Testis (tissue), 3 donors: ENCODE results near the gene DUSP22. TPM values are rescaled to one million over a fixed set of nuclear protein-coding genes. Genes with fewer than 3 reads are reported as not detected.

Experiments
- DNase-seq: peaks from one replicate; pipeline ENCODE4 v3.0.0-alpha.2; 2019
- H3K27ac ChIP-seq, 2 donors: fragments of 200-600 bp; sonication (generic); one replicate each; pipeline ENCODE4 v1.5.1; 2019
- H3K27me3 ChIP-seq: fragments of 200-600 bp; sonication (generic); one replicate; pipeline ENCODE4 v1.5.1; 2019
- H3K36me3 ChIP-seq: fragments of 200-600 bp; sonication (generic); one replicate; pipeline ENCODE4 v1.5.1; 2017; ENCODE audit warnings: low read depth; ENCODE audit errors: missing control alignments
- H3K4me1 ChIP-seq: fragments of 200-600 bp; sonication (generic); one replicate; pipeline ENCODE4 v1.5.1; 2019
- H3K4me3 ChIP-seq, 2 donors: fragments of 200-600 bp; sonication (generic); one replicate each; pipeline ENCODE4 v1.5.1; 2017 to 2019
- H3K9me3 ChIP-seq: fragments of 200-600 bp; sonication (generic); one replicate; pipeline ENCODE4 v1.5.1; 2017
- POLR2A ChIP-seq: fragments of 450-650 bp; IDR thresholded peaks from one replicate; pipeline ENCODE4 v1.6.1; 2017; ENCODE audit warnings: antibody characterized with exemption, mild to moderate bottlenecking, moderate library complexity
- WGBS, 2 donors: methylation state at CpG; one replicate each; pipeline ENCODE4 v1.1.5; 2018; 5-methylcytosine and 5-hydroxymethylcytosine counted together
- intact Hi-C: fragments of 100-400 bp; cut with DNase I; formaldehyde crosslinking; loops from one replicate; pipeline ENCODE4 v1.15.1; 2023; ENCODE audit warnings: low total_unique reads
- polyA plus RNA-seq: library from polyadenylated mRNA; stranded (reverse); fragments of 350-450 nt; fragmentation: Illumina TruSeq; extraction: RNeasy Lipid Tissue Mini Kit (QIAGEN cat#74804); gene quantifications from one replicate; pipeline ENCODE4 v1.2.3, GENCODE V29; 2014; ENCODE audit warnings: low read depth, low replicate concordance; ENCODE audit not compliant: insufficient read depth
- total RNA-seq, 2 donors: library from RNA; depleted of rRNA; stranded (reverse); fragments of >200 nt; gene quantifications; one replicate each; pipeline ENCODE4 v1.2.3, GENCODE V29; 2016
- TF ChIP-seq, protein P1 (sequence below), 3 experiments: fragments of 450-650 bp in 2 of 3; fragments of 200-600 bp in 1 of 3; sonication (generic) in 1 of 3; IDR thresholded peaks; one replicate each; pipeline ENCODE4 v1.5.1; 2016 to 2019; ENCODE audit warnings: antibody characterized with exemption in 3 of 3, mild to moderate bottlenecking in 2 of 3, moderate library complexity in 1 of 3

The DUSP22 gene
- total and polyA plus RNA-seq, 3 donors from 2014 or later = 112 to 158 (median 129) TPM

DNA sequence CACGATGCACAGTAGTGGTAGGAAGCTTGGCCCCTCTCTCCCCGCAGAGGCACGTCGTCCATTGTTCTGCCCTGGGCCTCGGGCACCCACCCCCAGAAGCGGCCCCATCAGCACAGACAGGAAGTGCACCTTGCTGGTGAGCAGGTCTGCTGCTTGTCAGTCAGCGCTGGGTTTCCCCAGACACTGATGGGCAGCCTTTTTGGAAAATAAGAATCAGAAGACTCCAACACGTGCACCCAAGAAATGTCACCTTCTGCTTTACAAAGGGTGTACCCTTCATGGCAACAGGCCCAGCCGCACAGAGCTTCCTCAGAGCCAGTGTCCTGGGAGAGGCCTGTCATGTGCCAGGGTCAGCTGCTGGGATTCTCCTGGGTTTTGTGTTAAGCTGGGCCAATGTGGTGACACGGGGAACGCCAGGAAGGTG lies 64.6 kb downstream of the DUSP22 start:
- no peak overlapping the region for H3K4me3 ChIP-seq
- DNase-seq = no peak
- no peak overlapping the region for H3K27ac ChIP-seq
- WGBS, 2 donors = 82 to 89% methylated on average over 11 of the region's 11 CpGs
- no peaks in the 10 kb centered on the region for H3K36me3 ChIP-seq
- no peaks in the 10 kb centered on the region for H3K27me3 ChIP-seq
- intact Hi-C loops = no loop called here
- TF ChIP-seq, protein P1, sequence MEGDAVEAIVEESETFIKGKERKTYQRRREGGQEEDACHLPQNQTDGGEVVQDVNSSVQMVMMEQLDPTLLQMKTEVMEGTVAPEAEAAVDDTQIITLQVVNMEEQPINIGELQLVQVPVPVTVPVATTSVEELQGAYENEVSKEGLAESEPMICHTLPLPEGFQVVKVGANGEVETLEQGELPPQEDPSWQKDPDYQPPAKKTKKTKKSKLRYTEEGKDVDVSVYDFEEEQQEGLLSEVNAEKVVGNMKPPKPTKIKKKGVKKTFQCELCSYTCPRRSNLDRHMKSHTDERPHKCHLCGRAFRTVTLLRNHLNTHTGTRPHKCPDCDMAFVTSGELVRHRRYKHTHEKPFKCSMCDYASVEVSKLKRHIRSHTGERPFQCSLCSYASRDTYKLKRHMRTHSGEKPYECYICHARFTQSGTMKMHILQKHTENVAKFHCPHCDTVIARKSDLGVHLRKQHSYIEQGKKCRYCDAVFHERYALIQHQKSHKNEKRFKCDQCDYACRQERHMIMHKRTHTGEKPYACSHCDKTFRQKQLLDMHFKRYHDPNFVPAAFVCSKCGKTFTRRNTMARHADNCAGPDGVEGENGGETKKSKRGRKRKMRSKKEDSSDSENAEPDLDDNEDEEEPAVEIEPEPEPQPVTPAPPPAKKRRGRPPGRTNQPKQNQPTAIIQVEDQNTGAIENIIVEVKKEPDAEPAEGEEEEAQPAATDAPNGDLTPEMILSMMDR (IDR thresholded peaks at IDR 0.05) = no peak
- no peak for TF ChIP-seq POLR2A
- H3K9me3 ChIP-seq = no peaks in the 10 kb centered on the region
- no peaks in the 10 kb centered on the region for H3K4me1 ChIP-seq

DNA sequence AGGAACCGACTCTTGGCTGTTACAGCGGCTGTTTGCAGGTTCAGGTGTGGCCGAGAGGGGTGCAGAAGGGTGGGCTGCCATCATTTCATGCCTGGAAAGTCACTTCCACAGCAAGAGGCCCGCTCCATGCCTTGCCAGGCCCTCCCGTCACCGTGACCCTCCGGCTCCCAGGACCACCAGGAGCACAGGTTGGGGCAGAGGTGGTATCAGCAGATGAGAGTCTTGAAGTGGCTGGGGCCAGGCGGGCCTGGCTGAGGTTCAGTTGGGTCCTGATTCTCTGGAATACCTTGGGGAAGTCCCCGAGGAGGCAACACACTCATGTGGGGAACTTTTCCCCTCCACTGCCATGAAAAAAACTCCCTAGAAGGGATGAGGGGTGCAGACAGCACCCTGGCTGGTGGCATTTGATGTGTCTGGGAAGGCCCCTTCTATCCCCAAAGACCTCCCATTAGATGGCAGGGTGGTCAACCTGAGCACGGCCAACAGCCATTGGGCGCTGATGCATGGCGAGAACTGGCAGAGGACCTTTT lies 65.0 kb downstream of the DUSP22 start:
- Histone ChIP-seq H3K36me3 (no peaks in the 10 kb centered on the region), H3K9me3 (no peaks in the 10 kb centered on the region), H3K4me3 (no peak overlapping the region), H3K27ac (no peak overlapping the region), H3K27me3 (no peaks in the 10 kb centered on the region), H3K4me1 (no peaks in the 10 kb centered on the region)
- DNase-seq = no peak
- WGBS, 2 donors = 88 to 89% methylated on average over 11 to 12 of the region's 12 CpGs
- intact Hi-C loops = no loop called here
- no peak for TF ChIP-seq POLR2A
- TF ChIP-seq, protein P1 (IDR thresholded peaks at IDR 0.05) = no peak

DNA sequence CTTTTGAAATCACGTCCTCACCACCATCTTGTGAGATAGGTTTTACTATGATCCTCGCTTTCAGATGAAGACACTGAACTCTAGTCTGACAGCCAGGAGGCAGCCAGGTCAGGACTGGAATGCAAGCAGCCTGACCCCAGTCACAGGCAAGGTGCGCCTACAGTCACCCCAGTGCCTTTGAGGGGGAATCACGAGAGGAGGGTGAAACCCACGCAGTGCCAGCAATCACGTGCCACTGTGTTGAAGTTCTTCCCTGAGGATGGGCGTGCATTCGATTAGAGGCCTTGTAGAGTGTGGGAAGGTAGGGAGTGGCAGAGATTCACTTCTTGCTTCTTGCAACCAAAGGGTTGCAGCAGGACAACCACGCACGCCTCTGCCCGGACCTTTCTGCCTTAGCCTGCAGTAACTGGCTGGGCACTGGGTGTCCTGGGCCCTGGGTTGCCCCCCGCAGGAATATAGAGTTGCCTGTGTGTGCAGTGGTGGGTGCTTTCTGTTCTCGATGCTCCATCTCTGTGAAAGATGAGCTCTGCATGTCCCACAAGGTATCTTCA lies 65.6 kb downstream of the DUSP22 start:
- Histone ChIP-seq H3K27me3 (no peaks in the 10 kb centered on the region), H3K4me1 (no peaks in the 10 kb centered on the region), H3K9me3 (no peaks in the 10 kb centered on the region), H3K27ac (no peak overlapping the region), H3K36me3 (no peaks in the 10 kb centered on the region), H3K4me3 (no peak overlapping the region)
- no peak for DNase-seq
- WGBS, 2 donors = 84 to 85% methylated on average over 13 of the region's 13 CpGs
- intact Hi-C loops = no loop called here
- no peak for TF ChIP-seq POLR2A
- TF ChIP-seq, protein P1 (IDR thresholded peaks at IDR 0.05) = no peak

DNA sequence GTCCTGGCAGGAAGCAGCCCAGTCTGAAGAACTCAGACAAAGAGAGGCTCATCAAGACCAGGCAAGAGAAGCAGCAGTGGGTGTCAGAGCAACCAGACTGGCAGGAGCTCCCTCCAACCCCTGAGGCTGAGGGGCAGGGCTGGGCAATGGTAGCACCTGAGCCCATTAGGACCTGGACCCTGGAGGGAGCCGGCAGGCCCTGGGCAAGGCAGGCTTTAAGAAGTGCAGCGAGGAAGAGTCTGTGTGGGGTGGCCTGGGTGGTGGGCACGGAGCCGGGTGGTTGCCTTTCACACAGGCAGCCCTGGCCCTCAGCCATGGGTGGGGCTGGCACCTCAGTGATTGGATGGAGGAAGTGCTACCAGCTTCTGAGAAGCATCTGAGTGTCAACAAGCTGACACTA lies 66.1 kb downstream of the DUSP22 start:
- no peaks in the 10 kb centered on the region for H3K9me3 ChIP-seq
- WGBS, 2 donors = 87 to 88% methylated on average over 4 of the region's 4 CpGs
- intact Hi-C loops = no loop called here
- no peak overlapping the region for H3K27ac ChIP-seq
- no peak overlapping the region for H3K4me3 ChIP-seq
- H3K27me3 ChIP-seq = no peaks in the 10 kb centered on the region
- DNase-seq = no peak
- TF ChIP-seq, protein P1 (IDR thresholded peaks at IDR 0.05) = no peak
- TF ChIP-seq POLR2A = no peak
- H3K36me3 ChIP-seq = no peaks in the 10 kb centered on the region
- no peaks in the 10 kb centered on the region for H3K4me1 ChIP-seq

DNA sequence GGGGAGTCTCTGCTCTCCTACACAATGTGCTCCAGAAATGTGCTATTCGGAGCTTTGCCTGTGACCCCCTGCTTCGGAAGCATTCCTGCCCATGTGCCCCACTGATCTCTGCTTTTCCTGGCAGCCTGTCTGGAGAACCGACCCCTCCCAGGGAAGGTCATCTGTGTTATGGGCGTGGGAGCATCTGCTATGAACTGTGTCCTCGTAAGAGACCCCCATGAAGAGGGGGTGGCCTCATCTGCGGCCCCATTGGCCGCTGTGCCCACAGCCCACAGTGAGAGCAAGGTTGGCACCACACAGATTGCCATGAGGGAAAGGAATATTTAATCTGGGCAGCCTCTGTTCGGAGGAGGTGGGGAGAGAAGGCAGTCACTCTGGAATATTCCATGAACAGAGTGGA lies 66.6 kb downstream of the DUSP22 start:
- no peak for DNase-seq
- intact Hi-C loops = no loop called here
- Histone ChIP-seq H3K4me3 (no peak overlapping the region), H3K4me1 (no peaks in the 10 kb centered on the region), H3K36me3 (no peaks in the 10 kb centered on the region), H3K9me3 (no peaks in the 10 kb centered on the region), H3K27me3 (no peaks in the 10 kb centered on the region), H3K27ac (no peak overlapping the region)
- TF ChIP-seq, protein P1 (IDR thresholded peaks at IDR 0.05) = no peak
- no peak for TF ChIP-seq POLR2A
- 78 to 81% methylated on average over 8 of the region's 8 CpGs for WGBS, 2 donors
